ENCODE results near the gene ANTXR1. TPM values are rescaled to one million over a fixed set of nuclear protein-coding genes. Genes with fewer than 3 reads are reported as not detected.

The ANTXR1 gene
- total RNA-seq, 2 experiments from 2014 or later = not detected

DNA sequence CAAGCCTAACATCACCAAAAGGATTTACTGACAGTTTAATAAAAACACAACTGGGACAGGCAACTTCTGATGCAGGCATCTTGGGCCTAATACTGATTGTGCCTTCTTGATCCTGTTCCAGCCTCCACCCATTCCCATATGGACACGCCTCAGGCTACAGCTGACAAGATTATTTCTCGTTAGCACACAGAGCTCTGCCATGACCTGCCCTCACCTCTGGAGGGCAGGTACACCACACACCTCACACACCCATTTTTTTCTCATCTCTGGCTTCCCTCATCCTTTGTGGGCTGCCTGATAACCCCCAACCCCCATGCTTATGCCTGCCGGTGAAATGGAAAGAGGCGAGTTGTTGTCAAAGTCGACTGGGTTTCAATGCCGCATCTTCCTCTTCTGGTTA is 147.0 kb downstream of the ANTXR1 start:
- no peak overlapping the region for H3K27ac Mint-ChIP-seq
- peaks cover 18% of the 10 kb centered on the region for H3K27me3 Mint-ChIP-seq
- H3K4me3 Mint-ChIP-seq = no peak overlapping the region
- DNase-seq = no peak
- H3K4me1 Mint-ChIP-seq (ENCODE audit: low read depth) = no peaks in the 10 kb centered on the region
- ChIA-PET CTCF (interaction anchor here (1.1 kb wide), 1 partner anchor 16 kb away, joined by 3 read pairs; no protein-coding TSS in a partner anchor), POLR2A (no interaction called here)
- no peaks in the 10 kb centered on the region for H3K9me3 Mint-ChIP-seq
- no peaks in the 10 kb centered on the region for H3K36me3 Mint-ChIP-seq
- intact Hi-C loops (cut with micrococcal nuclease) = loop anchor here (10.0 kb wide), 1 partner anchor 145 kb away; no protein-coding TSS in a partner anchor

DNA sequence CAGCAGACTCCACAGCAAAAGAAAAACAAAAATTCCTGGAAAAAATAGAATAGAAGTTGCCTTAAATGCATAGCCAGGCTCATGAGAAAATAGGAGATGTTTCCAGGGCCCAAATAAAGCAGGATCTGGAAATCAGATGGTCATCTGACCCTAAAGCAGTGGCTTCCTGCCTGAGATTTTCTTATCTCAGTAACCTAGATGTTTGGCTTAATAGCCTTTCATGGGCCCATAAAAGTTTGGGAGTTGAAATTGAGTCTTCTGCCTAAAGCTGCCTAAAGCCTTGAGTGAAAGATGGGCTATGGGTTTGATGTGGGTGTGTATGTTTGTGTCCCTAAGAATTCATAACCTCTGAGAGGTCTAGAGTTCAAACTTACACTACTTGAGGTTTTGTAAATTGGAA is 149.1 kb downstream of the ANTXR1 start:
- intact Hi-C loops (cut with micrococcal nuclease) = loop anchor here (10.0 kb wide), 1 partner anchor 143 kb away; no protein-coding TSS in a partner anchor
- H3K36me3 Mint-ChIP-seq = no peaks in the 10 kb centered on the region
- H3K9me3 Mint-ChIP-seq = no peaks in the 10 kb centered on the region
- no peak overlapping the region for H3K4me3 Mint-ChIP-seq
- H3K4me1 Mint-ChIP-seq (ENCODE audit: low read depth) = no peaks in the 10 kb centered on the region
- POLR2A ChIA-PET = no interaction called here
- DNase-seq = no peak
- peaks cover 28% of the 10 kb centered on the region for H3K27me3 Mint-ChIP-seq
- CTCF ChIA-PET = no interaction called here
- H3K27ac Mint-ChIP-seq = no peak overlapping the region

DNA sequence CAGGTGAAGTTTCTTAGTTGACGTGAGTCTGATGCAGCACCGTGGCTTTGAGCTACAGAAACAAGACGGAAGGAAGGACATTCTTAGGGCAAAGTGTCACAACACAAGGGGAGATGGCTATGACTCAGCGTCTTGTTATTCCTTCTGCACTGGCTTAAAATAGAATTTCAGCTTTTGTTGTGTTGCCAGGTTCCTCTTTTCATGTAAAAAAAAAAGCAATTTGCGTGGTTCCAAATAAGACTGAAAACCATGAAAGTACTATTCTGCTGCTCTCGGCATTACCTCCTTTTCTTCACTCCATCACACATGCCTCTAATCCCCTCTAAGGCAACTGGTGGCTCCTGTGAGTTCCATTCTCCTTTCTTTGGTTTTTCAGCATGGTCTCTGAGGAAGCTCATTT is 150.1 kb downstream of the ANTXR1 start:
- ChIA-PET CTCF (no interaction called here), POLR2A (no interaction called here)
- intact Hi-C loops (cut with micrococcal nuclease) = loop anchor here (10.0 kb wide), 1 partner anchor 142 kb away; no protein-coding TSS in a partner anchor
- Mint-ChIP-seq H3K4me1 (ENCODE audit: low read depth) (no peaks in the 10 kb centered on the region), H3K27ac (no peak overlapping the region), H3K36me3 (no peaks in the 10 kb centered on the region), H3K27me3 (peaks cover 30% of the 10 kb centered on the region), H3K9me3 (no peaks in the 10 kb centered on the region), H3K4me3 (no peak overlapping the region)
- no peak for DNase-seq

DNA sequence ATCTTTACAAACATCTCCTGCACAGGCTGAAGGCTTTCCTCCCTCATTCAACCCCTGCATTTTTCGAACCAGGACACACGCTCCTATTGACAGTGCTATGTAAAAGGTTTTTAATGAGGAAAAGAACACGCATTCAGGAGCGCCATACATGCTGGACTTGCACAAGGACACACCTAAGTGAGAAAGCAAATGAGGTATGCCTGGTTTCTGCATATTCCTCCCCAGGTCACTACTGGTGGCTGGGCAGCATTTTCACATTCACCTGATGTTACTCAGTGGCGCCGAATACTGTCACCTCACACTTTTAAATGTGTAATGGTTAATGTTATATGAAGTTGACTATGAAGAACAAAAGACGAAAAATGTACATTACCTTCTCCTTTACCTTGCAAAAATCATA is 150.6 kb downstream of the ANTXR1 start:
- Mint-ChIP-seq H3K27me3 (peaks cover 35% of the 10 kb centered on the region), H3K9me3 (no peaks in the 10 kb centered on the region), H3K27ac (no peak overlapping the region), H3K4me1 (ENCODE audit: low read depth) (no peaks in the 10 kb centered on the region), H3K4me3 (no peak overlapping the region), H3K36me3 (no peaks in the 10 kb centered on the region)
- intact Hi-C loops (cut with micrococcal nuclease) = loop anchor here (10.0 kb wide), 1 partner anchor 141 kb away; no protein-coding TSS in a partner anchor
- ChIA-PET POLR2A (no interaction called here), CTCF (no interaction called here)
- DNase-seq = no peak

DNA sequence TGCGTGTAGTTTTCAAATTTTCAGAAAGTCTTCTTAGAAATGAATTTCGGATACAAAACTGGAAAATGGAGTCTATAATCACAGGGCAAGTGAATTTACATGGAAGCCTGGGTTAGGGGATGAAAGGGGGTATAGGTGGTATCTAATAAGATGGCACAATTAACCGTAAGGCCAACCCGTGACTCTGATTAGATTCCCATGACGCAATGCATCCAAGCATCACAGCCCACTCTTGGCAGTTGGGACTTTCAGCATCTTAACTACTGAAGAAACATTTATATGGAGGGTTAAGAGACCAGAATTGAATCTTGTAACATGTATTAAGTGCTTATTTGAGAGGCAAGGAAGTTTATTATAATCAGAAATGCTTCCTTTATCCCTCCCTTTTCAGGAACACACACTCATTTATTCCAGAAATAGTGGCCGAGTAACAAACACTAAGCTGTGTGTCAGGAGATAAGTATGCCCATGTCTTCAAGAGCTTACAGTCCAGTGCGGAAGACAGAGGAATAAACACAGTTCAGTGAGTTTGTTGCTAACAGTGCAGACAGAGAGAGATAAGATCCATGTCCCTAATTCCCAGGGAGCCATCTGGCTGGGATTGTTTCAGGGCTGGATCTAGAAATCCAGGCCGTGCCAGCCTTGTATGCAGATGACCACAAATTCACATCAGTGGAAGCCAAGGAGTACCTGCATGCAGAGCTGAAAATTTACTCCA is 151.2 kb downstream of the ANTXR1 start:
- DNase-seq = no peak
- H3K4me1 Mint-ChIP-seq (ENCODE audit: low read depth) = no peaks in the 10 kb centered on the region
- no peaks in the 10 kb centered on the region for H3K9me3 Mint-ChIP-seq
- intact Hi-C loops (cut with micrococcal nuclease) = loop anchor here (10.0 kb wide), 1 partner anchor 141 kb away; no protein-coding TSS in a partner anchor
- no peaks in the 10 kb centered on the region for H3K36me3 Mint-ChIP-seq
- no peak overlapping the region for H3K4me3 Mint-ChIP-seq
- ChIA-PET CTCF (no interaction called here), POLR2A (no interaction called here)
- peaks cover 39% of the 10 kb centered on the region for H3K27me3 Mint-ChIP-seq
- no peak overlapping the region for H3K27ac Mint-ChIP-seq

DNA sequence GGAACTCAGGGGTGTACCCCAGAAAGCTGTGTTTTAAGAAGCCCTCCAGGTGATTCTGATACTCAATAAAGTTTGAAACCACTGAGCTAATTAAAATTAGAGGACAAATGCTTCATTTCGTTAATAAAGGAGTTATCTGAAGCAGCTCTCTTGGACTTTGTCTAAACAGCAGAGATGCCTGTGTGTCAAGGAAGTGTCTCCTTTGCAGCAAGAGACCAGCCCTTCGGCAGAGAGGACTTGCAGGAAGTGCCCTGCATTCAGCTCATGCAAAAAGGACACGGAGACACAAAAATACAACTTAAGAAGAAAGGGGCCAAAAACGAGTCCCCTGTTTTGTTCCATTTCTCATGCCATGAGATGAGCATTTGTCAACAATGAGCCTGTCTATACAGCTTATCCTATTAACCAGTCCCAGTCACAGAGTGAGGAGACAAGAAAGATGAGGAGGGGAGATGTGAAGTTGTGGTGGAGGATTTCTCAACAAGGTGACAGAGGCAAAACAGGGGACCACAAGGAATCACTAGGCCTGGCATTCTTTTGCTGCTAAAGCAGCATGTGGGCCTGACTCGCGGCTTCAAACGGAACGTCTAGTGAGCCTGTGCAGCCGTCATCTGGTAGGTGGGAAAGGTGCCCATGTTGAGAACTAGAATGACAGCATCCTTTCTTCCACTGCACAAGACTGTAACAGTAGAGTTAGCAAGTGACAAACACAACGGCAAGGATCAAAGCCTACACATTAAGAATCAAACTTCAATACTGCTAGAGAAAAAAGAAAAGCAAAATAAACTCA is 152.3 kb downstream of the ANTXR1 start:
- Mint-ChIP-seq H3K36me3 (no peaks in the 10 kb centered on the region), H3K4me1 (ENCODE audit: low read depth) (no peaks in the 10 kb centered on the region), H3K9me3 (no peaks in the 10 kb centered on the region), H3K27me3 (peaks cover 42% of the 10 kb centered on the region), H3K4me3 (no peak overlapping the region), H3K27ac (no peak overlapping the region)
- DNase-seq = no peak
- intact Hi-C loops (cut with micrococcal nuclease) = loop anchor here (10.0 kb wide), 1 partner anchor 140 kb away; no protein-coding TSS in a partner anchor
- POLR2A ChIA-PET = no interaction called here
- CTCF ChIA-PET = no interaction called here

DNA sequence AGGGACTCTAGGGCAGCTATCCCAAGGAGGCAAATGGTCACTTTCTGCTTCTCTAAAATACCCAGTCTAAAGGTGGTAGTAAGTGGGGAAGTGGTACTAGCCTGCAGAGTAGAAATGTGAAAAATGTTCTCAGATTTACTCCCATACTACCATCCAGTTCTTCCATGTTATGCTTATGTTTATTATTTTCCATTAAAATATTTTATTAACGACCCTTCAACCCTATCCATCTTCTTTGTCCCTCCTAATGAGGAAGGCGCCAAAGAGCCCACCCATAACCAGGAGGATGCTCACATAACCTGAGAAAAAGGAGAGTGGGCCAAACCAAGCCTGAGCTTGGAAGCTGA is 153.5 kb downstream of the ANTXR1 start:
- Mint-ChIP-seq H3K4me3 (no peak overlapping the region), H3K36me3 (no peaks in the 10 kb centered on the region), H3K9me3 (no peaks in the 10 kb centered on the region), H3K4me1 (ENCODE audit: low read depth) (no peaks in the 10 kb centered on the region), H3K27me3 (peaks cover 46% of the 10 kb centered on the region), H3K27ac (no peak overlapping the region)
- ChIA-PET CTCF (no interaction called here), POLR2A (no interaction called here)
- intact Hi-C loops (cut with micrococcal nuclease) = loop anchor here (10.0 kb wide), 1 partner anchor 138 kb away; no protein-coding TSS in a partner anchor
- no peak for DNase-seq

DNA sequence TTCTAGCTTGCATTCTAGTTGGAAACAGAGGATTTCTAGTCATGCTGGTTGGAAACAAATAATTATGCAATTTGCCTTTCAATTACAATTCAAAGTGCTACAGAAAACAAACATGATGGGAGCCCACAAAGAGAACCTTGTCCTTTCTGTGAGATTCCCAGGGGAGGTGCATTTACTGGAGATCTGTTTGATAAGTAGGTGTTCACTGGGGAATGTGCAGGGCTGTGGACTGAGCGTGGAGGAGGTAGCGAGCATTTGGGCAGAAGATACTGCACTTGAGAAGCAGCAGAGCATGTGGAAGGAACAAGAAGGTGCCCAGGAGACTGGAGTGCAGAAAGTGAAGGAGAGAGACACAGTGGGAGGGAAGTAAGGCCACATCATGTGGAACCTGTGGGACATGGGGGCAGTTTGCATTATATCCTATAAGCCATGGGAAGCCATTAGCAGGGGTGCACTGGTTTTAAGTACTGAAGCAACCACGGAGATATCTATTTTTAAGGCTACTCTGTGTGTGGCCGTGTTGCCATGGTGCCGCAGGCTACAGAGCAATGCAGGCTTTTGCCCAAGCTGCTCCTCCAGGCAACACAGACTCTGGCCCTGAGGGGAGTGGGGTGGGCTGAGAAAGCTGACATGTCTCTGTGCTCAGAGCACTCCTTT is 154.0 kb downstream of the ANTXR1 start:
- Mint-ChIP-seq H3K4me3 (no peak overlapping the region), H3K4me1 (ENCODE audit: low read depth) (no peaks in the 10 kb centered on the region), H3K27ac (no peak overlapping the region), H3K36me3 (no peaks in the 10 kb centered on the region), H3K9me3 (no peaks in the 10 kb centered on the region), H3K27me3 (peaks cover 48% of the 10 kb centered on the region)
- CTCF ChIA-PET = no interaction called here
- DNase-seq = no peak
- POLR2A ChIA-PET = no interaction called here
- intact Hi-C loops (cut with micrococcal nuclease) = loop anchor here (10.0 kb wide), 1 partner anchor 138 kb away; no protein-coding TSS in a partner anchor

DNA sequence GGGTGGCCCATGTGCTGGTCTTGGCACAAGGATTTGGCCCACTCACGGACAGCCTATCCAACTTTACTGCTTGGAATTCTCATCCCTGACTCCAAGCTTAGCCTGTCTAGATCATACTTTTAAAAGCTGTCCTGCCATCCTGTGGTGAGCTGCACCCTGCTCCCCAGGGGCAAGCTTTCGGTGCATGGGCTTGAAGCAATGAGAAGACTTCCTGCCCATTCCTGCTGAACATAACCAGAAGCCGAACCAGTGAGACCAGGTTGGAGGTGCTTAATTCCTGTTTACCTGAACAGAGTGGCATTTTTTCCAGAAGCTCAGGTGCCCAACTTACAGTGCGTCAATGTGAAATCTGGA is 154.5 kb downstream of the ANTXR1 start:
- peaks cover 46% of the 10 kb centered on the region for H3K27me3 Mint-ChIP-seq
- POLR2A ChIA-PET = no interaction called here
- no peak overlapping the region for H3K27ac Mint-ChIP-seq
- no peak for DNase-seq
- no peaks in the 10 kb centered on the region for H3K9me3 Mint-ChIP-seq
- intact Hi-C loops (cut with micrococcal nuclease) = loop anchor here (10.0 kb wide), 1 partner anchor 137 kb away; no protein-coding TSS in a partner anchor
- CTCF ChIA-PET = no interaction called here
- H3K4me1 Mint-ChIP-seq (ENCODE audit: low read depth) = no peaks in the 10 kb centered on the region
- H3K36me3 Mint-ChIP-seq = no peaks in the 10 kb centered on the region
- H3K4me3 Mint-ChIP-seq = no peak overlapping the region

DNA sequence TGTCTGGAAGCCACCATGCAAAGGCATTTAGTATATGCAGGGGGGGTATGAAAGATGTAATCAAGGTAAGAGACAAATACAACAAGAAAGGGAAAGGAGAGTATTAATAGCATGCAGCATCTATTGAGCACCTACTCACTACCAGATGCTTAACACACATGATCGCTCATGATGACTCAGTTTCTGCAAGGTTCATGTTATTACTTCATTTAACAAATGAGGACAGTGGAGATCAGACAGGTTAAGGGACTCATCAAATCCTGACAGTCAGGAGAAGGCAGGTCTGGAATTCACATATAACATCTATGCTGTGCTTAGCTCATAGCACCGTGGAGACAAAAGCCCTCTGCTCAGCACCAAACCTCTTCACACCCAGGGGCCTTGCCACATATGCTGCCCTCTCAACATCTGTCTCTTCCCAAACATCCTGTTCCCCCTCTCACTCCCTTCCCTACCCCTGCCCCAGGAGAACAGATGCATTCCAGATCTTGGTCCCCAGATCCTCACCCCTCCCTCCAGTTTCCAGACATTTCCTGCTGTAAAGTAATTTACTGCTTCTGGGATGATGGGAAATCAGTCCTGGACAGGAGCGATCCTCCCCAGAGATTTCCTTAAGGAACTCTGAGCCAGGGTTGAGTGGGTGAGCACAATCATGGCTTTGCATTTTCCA is 155.3 kb downstream of the ANTXR1 start:
- CTCF ChIA-PET = no interaction called here

DNA sequence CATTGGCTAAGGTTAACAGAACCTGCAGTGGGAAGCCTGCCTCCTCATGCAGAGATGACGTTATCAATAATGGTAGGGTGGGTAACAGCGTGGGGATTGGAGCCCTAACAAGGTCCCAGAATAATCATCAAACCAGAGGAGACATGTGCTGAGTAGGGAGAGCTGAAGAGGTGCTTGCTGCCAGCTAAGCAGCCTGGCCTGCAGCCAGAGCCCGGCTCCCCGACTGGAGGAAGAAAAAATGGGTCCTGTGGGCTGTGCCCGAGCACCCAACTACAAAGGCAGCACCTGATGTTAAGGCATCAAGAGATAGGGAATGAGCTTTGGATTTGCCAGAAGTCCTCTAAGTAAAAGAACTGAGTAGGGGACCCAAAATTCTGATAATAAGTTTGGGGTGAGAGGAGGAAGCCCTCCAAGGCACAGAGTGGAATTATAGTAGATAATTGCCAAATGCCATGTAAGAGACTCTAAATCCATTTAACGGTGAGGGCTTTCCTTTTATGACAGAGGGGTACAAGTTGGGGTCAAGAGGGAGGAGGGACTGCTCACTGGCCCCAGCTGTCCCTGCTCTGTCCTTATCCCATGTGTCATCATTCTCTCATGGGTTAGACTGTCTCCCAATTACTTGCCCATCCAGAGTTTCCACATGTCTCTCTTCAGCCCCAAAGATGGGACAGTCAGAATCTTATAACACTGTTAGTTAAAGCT is 156.1 kb downstream of the ANTXR1 start:
- Mint-ChIP-seq H3K36me3 (no peaks in the 10 kb centered on the region), H3K4me1 (ENCODE audit: low read depth) (no peaks in the 10 kb centered on the region), H3K27ac (no peak overlapping the region), H3K4me3 (no peak overlapping the region), H3K27me3 (peaks cover 38% of the 10 kb centered on the region), H3K9me3 (no peaks in the 10 kb centered on the region)
- intact Hi-C loops (cut with micrococcal nuclease) = loop anchor here (10.0 kb wide), 1 partner anchor 136 kb away; no protein-coding TSS in a partner anchor
- DNase-seq = no peak
- CTCF ChIA-PET = no interaction called here
- POLR2A ChIA-PET = no interaction called here

More for the DNA sequence above, 155.3 kb downstream of the ANTXR1 start:
- no peak for DNase-seq
- peaks cover 45% of the 10 kb centered on the region for H3K27me3 Mint-ChIP-seq
- H3K4me3 Mint-ChIP-seq = no peak overlapping the region
- no peaks in the 10 kb centered on the region for H3K4me1 Mint-ChIP-seq (ENCODE audit: low read depth)
- H3K27ac Mint-ChIP-seq = no peak overlapping the region
- POLR2A ChIA-PET = no interaction called here
- no peaks in the 10 kb centered on the region for H3K36me3 Mint-ChIP-seq
- H3K9me3 Mint-ChIP-seq = no peaks in the 10 kb centered on the region
- intact Hi-C loops (cut with micrococcal nuclease) = loop anchor here (10.0 kb wide), 1 partner anchor 137 kb away; no protein-coding TSS in a partner anchor

Data from activated CD4-positive, alpha-beta memory T cell treated with anti-CD3 and anti-CD28 coated beads for 36 hours (primary cell).